HG02884 (cell line): ENCODE data around the gene CAMK2G.
"Not testable (repeated sequence)": the region's sequence is repeated elsewhere in the genome, so short reads cannot be mapped to it uniquely, and the experiment has no call there.

Source experiments
- ATAC-seq: cut with Tn5 transposase; IDR thresholded peaks from one replicate; pipeline ENCODE4 v1.9.1; 2021; ENCODE audit warnings: mild to moderate bottlenecking, moderate library complexity; ENCODE audit not compliant: unreplicated experiment

CAMK2G gene

DNA sequence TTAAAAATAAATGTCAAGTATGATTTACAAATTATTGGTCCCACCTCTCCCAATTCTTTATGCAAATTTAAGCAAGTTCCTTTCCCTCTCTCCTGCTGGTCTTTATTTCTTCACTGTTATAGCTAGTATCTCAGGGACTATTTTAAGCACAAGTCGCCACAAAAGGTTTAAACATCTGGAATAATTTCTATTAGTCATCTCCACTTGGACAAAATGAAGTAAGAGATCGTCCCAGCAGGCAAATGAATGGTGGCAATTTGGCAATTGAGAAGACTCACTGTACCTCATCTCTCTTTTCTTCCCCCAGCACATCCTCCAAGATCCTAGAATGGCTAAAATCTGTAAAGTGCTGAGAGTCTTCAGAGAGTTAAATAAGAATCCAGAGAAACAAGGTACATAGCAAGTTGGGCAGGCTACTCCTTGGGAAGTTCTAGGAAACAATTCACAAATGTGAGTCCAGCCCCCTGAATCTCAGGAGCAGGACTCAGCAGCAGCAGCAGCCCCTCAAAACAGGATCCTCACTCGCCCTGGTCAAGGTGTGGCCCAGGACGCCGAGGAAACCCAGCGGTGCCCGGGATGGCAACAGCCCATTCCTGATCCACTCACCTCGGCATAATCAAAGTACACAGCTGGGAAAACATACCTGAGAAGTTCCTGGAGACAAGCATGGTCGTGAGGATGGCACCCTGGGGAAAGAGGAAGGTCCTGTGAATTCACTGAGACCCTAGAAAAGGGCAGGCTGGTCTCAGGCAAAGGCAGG, 32.6 kb downstream of the CAMK2G start:
- ATAC-seq = no peak

DNA sequence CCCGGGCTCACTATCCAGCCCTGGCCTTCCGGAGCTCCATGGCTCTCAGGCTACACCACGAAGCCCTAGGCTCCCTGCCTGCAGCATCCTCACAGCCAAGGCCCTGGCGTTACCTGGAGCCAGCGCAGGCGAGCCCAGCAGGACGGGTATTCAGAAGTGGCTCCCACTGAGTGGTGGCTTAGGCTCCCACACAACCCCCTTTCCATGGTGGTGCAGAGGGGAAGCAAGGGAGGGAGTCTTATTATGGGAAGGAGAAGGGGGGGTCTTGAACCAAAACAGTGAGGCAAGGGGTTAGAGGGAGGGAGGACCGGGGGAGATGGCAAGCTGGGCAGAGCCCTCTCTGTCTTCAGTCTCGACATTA, 33.3 kb downstream of the CAMK2G start:
- no peak for ATAC-seq

DNA sequence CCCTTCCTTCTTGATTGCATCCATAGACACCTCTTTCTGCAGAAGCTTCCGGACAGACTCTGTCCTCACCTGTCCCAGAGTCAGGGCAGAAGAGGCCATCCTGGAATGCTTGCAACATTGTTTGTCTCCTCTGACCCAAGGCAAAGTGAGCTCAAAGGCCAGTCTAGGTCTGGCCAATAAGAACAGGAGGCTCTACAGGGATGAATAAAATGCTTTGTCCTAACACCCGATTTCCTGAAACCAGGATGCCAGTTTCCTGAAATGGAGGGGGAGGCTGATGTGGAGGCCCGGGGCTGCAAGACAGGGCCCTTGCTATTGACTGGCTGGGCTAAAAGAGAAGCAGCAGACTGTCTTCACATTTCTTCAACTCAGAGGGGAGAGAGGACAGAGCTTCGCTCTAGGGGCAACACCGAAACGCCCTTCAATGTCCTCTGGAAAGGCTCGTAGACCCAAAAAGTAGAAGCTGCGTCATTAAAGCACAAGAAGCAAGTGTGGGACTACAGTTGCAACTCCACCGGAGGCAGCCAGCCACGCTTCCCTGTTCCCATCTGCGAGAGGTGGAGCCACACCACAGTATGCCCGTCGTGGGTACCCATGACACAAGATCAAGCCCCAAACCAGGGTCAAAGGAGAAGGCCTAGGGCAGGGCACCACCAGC, 33.8 kb downstream of the CAMK2G start:
- no peak for ATAC-seq

DNA sequence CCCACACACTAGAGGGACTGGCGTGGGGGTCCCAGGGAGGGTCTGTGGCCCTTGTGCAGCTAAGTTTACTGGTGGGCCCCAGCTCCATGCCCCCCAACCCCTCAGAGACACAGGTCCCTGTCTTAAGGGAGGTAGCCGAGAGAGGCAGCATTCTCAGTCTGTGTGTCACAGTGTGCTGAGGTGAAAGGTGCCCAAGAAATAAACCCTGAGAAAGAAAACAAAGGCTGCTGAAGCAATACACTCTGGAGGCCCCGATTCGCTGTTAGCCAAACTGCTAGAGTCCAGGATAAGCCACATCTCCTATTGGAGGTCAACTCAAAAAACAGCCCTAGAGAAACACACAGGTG, 34.3 kb downstream of the CAMK2G start:
- ATAC-seq = no peak

DNA sequence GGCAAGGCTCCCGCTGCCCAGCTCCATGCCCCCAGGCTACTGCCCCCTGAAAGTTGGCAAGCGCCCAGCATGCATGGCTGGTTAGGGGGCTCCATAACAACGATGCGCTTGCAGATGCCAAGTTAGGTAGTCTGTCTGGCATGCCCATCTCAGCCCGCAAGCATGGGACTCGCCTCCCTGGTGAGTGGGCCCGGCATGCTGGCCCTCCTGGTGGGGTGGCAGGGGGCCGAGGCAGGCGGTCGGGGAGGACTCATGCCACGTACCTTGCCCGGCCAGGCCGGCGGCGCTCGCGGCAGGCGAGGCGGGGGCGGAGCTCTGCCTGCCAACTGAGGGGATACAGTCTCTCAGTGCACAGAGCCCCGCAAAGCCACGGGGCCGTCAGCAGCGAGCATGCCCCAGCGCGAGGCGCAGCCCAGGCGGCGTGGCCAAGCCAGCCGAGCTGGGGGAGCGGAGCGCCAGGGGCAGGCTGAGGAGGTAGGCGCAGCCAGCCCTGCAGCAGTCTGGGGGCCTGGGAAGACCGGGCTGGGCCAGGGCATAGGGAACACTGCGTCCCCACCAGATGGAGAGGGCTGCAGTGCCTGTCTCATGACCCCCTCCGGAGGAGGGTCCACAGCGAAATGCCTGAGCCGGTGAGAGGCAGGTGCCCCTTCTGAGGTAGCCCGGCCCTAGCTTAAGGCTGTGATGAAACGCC, 34.9 kb downstream of the CAMK2G start:
- ATAC-seq = no peak

DNA sequence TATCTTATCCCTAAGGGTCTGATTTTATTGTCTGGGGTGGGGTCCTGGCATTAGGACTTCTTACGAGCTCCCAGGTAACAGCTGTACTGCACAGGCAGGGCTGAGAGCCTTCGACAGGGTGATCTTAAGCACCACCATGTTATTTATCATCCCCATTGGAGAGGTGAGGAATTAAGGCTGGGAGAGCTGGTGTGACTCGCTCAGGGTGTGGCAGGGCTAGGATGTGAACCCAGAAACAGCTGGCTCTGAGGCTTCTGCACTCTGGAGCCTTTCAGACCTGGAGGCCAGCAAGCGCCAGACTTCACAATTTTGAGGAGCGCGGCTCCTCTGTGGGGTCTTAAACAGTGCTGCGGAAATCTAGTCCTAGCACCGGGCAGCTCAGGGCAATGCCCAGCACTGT, 35.5 kb downstream of the CAMK2G start:
- no peak for ATAC-seq

DNA sequence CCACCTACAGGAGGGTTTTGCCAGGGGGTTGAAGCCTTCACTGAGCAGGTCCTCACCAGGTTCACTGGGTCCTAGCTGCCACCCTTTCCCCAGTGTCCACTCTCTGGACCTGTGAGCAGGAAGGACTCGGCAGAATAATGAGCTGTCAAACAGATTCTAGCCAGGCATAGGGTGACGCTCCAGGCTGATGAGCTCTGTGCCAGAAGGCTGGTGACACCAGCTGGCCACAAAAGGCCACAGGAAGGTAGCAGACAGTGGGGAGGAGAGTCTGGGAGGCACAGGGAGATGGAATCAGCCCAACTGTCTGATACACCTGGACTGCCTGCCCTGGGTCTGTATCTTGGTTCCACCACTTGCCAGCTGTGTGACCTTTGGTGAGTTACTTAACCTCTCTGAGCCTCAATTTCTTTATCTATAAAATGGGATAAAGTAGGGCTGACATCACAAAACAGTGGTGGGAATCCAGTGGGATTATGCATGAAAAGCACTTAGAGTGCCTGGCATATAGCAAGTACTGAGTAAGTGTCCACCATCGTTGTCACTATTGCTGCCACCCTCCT, 36.3 kb downstream of the CAMK2G start:
- ATAC-seq = no peak

DNA sequence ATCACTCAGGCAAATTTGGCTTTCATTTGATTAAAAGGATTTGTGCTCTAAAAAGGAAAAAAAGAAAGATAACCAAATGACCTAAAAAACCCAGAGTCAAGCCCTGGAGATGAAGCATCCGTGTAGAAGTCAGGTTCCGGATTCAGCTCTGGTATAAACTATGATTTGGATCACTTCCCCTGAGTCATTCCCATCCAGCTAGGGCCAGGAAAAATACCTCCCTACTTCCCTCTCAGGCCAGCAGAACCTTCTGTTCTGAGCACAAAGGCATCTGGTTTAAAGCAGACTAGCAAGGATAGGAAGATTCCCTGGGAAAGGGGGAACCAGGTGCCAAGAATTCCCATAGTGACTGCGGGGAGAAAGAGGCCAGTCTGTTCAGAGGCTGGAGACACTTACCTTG, 37.3 kb downstream of the CAMK2G start:
- ATAC-seq = no peak

DNA sequence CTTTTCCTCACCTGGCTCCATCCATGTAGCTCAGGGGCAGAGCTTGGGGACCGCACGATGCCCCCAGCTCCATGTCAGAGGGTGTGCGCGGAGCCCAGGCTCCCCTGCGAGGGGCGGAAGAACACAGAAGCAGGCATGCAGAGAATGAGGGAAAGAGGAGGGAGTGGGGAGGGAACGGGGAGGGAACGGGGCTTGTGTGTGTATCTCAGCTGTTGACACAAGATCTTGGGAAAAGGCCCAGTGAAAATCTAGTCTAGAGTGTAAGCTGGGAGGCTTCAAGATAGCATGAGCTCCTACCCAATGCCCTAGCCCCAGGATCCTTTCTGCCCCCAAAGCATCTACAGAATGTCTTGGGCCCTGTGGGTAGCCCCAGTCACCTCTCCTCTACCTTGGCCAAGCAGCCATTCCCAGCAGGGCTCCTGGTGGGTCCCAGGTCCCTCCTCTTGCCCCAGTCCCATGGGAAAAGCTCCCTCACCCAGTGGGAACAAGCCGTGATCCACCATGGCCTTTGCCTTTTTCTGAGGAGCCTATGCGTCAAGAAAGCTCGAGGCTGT, 37.9 kb downstream of the CAMK2G start:
- ATAC-seq = no peak

DNA sequence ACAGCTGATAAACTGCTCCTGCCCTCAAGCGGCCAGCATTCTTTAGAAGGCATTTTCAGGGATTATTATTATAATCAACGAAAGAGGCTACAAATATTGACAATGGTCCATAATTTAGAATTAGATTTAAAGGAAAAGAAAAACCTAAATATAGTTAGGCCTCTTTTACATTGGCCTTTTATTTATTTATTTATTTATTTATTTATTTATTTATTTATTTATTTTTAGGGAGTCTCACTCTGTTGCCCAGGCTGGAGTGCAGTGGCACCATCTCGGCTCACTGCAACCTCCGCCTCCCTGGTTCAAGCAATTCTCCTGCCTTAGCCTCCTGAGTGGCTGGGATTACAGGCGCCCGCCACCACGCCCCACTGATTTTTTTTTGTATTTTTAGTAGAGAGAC, 45.3 kb downstream of the CAMK2G start:
- not testable (repeated sequence) for ATAC-seq

DNA sequence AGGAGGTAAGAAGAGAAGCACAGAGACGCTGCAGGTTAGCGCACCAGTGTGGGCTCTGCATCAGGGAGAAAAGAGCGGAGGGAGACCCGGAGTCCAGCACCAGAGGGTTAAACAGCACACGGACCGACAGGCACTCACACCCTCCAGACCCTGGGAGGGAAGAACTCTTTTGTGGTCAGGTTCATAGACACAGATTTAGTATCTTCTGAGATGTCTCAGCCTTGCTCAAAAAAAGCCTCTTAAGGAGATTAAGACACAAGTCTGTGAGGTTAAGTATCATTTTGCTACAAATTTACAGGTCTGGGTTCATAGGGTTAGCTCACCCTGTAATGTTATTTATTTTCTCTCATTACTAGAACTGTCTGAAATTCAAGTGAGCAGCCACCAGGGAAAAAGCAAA, 46.2 kb downstream of the CAMK2G start:
- ATAC-seq = no peak

DNA sequence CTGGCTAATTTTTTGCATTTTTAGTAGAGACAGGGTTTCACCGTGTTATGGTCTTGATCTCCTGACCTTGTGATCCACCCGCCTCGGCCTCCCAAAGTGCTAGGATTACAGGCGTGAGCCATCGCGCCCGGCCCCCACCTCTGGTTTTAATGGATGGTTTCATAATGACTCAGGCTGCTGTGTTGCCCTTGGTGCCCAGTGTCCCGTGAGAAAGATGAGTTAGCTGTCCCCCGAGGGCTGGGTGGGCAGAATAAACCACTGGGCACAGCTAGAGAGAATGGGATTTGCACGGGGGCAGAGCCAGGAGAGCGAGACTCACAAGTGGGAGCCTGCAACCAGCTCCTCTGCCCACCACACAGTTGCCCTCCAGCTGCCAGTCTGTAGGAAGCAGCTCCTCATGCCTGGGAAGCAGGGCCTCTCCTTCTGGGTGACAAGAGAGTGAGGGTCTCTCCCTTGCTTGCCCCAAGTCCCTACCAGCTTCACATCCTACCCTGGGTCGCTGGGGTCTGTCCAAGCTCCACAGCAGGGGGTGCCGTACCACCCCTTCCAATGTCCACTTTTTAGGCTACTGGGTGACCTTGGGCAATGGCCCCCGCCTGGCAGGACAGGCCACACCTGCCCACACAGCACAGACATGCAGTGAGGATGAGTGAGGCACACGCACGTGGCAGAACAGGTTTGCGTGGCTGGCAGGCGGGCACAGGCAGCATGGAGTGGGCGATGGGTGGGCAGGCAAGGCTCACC, 46.8 kb downstream of the CAMK2G start:
- ATAC-seq = no peak

DNA sequence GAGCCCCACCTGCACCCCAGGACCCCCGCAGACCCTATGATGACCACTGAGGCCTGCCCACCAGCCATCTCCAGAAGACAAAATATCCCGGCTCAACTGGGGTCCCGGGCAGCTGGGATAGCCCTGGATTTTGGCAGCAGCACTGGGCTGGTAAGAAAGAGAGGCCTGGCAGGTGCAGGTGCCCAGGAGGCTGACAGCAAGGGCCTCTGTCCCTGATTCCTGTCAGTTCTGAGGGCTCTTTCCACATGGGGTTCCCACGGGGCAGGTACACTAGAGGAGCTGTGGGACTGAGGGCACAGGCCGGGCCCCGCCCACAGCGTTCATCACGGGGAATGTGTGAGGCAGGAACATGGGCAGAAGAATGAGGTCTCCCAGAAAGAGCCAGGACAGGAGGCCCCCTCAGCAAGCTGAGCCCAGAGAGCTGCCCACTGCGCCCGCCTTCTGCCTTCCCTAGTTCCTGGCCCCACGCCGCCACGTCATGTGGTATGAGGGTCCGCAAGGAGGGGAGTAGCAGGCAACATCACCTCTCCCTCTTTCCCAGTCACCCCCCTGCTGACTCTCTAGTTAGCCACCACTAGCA, 50.1 kb downstream of the CAMK2G start:
- no peak for ATAC-seq

DNA sequence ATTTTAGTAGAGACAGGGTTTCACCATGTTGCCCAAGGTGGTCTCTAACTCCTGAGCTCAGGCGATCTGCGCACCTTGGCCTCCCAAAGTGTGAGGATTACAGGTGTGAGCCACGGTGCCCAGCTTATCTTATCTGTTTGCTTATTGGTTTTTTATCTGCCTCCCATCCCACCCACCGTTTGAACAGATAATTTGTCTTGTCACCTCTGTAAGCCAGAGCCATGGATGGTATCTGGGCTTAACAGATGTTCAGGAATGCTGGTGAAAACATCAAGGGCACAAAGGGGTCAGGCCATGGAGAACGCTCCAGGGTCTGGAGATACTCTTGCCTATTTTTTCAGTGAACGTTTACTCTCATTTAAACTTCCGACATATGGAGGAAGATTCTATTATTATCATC, 51.0 kb downstream of the CAMK2G start:
- no peak for ATAC-seq

DNA sequence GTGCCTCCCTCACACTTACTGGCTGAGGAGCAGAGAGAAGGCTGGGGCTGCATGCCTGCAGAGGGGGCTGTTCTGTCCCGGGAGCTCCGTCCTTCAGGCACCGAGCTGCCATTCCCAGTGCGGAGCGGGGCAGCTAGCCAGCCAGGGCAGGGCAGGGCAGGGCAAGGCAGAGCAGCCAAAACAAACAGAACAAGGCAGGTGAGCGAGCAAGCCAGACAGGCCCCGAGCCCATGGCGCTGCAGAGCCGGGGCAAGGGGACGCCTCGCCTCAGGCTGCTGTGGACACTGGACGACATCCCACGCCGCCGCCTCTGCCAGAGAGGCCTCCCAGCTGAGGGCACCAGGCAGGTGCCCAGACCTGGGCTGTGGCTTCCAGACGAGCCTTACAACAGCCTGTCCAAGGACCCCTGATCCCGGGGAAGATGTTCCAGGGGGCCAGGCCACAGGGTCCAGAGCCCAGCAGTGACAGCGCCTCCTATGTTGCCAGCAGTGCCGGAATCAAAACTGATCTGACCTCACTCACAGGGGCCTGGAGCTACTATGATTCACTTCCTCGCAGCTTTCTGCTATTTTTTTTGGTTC, 54.8 kb downstream of the CAMK2G start:
- ATAC-seq = no peak

DNA sequence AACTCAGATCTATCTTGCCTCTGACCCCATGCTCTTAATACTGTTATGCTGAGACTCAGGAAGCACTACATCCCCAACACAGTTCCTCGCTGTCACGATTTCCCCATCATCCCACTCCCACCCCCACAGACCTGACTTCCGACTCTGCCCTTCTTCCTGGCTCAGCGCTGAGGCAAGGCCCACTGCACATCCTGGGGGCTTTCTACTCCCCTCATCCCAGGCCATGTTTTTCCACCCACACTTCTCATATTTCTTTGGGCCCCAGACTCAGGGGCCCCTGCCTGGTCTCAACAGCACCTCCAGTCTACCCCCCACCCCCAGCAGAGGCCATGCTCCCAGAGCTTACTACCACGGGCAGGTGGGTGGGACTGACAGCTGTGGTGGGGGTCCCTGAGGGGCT, 55.3 kb downstream of the CAMK2G start:
- no peak for ATAC-seq

DNA sequence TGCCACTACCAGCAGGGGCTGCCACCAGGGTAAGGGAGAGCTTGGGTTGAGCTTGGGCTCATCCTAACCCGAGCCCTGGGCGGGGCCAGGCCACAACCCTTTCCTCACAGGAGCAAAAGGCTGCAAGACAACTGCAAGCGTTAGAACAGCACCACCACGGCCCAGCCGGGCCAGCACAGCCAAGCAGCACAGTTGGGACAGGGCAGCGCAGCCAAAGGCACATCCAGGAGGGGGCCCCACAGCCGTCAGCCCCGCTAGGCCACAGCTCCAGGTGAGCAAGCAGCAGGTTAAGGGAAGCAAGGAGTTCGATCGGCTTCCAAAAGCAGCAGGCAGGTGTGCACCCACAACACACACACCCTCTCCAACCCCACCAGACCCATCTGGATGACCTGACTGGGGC, 56.0 kb downstream of the CAMK2G start:
- no peak for ATAC-seq

DNA sequence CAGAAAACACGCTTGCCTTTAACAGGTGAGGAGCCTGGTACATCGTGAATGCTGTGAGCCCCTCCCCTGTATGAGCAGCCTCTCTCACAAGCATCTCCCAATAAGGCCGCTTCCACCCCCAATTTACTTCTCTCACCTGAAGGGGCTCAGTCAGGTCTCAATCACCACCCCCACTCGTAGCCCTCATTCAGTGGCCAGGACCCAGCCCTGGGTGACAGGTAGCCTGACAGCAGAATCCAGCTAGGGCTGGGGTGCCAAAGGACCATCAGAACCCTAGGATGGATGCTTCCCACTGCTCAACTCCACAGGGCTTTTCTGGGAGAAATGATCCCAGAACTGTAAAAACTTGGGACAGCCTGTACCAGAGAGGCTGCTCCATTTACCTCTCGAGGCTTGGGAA, 56.5 kb downstream of the CAMK2G start:
- ATAC-seq = no peak

DNA sequence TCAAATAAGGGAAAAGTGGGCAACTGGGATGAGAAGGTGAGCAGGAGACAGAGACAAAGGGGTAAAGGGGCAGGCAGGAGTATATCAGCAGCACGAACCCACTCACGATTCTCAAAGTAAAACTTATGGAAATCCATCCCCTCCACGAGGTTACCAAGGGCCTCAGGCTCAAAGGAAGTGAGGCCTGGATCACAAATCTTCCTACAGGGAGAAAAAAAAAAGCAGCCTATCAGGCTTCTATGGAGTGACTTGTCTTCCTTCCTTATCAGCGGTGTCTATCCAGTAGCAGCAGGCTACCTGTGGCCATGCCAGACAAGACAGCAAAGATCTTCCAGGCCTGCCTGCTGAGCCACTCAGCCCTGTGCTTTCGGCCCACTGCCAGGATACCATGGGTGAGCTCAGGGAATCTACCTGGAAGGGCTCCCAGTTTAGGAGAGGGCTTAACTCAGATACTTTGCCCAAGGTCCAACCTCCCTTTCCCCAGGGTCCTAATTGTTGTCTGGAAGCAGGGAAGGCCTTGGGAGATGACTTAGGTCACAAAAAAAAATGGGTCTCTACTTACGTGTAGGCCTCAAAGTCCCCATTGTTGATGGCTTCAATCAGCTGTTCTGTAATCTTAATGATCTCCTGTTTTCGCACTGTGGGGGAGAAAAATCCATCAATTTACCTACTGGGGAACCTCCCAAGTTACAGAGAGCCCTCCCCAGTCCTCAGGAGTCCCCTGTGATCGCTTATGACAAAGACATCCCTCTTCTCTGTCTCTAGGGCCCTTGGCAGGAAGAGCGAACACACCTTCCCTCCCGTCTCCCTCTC, 57.2 kb downstream of the CAMK2G start:
- no peak for ATAC-seq

DNA sequence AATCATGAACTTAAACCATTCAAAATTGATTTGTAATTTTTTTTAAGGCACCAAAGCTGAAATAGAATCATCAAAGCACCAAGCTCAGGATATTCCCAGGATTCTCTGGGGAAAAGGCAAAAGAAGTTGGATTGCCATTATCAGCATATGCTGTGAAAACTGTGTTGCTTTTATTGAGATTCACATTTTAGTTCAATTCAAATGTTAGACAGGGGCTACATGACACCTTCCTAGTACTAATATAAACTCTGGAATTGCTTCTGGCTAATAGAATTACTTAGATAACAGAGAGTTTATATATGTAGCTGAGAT, 58.7 kb downstream of the CAMK2G start:
- ATAC-seq = no peak
